HepG2 (cell line): ENCODE data around the gene COLQ. TPM values are rescaled to one million over a fixed set of nuclear protein-coding genes. Genes with fewer than 3 reads are reported as not detected.

Experiments
- ATAC-seq: fragments of 200-7000 bp; cut with Tn5 transposase; 3 replicates; pipeline ENCODE4 v1.9.1; 2020; ENCODE audit warnings: mild to moderate bottlenecking, moderate library complexity
- BruUV-seq: library from RNA; stranded (reverse); fragments of 400-500 nt; replicated peaks from 2 replicates; lab custom pipeline; 2021; lab: Mats Ljungman, UMichigan
- CTCF ChIA-PET: fragments of 300-600 bp; formaldehyde crosslinking; extraction: SDS; loops from one replicate; lab custom pipeline; 2021; ENCODE audit warnings: low total read pairs, inconsistent platforms, low intra/inter-chr PET ratio; lab: Yijun Ruan, JAX
- POLR2A ChIA-PET: fragments of 350-600 bp; sonication (Branson Sonifier 250); formaldehyde crosslinking; loops from one replicate; lab custom pipeline; 2020; ENCODE audit warnings: antibody characterized with exemption, inconsistent platforms; lab: Yijun Ruan, JAX
- DNase-seq: peaks from one replicate; pipeline ENCODE4 v3.0.0-alpha.2; 2015; ENCODE audit warnings: low spot score
- FAIRE-seq: peaks from 3 replicates; lab custom pipeline; 2011; peaks lifted over from hg19 to GRCh38; lab: Jason Lieb, UNC
- H2AFZ ChIP-seq: one replicate; pipeline ENCODE4 v1.6.1; 2011; ENCODE audit warnings: low read length, inconsistent platforms
- H3K27ac ChIP-seq: fragments of 300-600 bp; 3 replicates; pipeline ENCODE4 v1.8.0; 2011; ENCODE audit warnings: mixed run types, mild to moderate bottlenecking, mixed read lengths, low read length, inconsistent platforms; ENCODE audit not compliant: insufficient read depth; ENCODE audit errors: extremely low read length
- H3K27me3 ChIP-seq, 2 experiments: fragments of 200-600 bp in 1 of 2; 2 replicates in 1 of 2; 3 replicates in 1 of 2; pipeline versions ENCODE4 v1.6.0 to v1.8.0; 2011; ENCODE audit warnings: low read length in 2 of 2, mild to moderate bottlenecking in 2 of 2, moderate library complexity in 2 of 2, inconsistent platforms in 1 of 2; ENCODE audit not compliant: insufficient read depth in 2 of 2, control insufficient read depth in 1 of 2
- H3K36me3 ChIP-seq, 2 experiments: fragments of 200-600 bp in 1 of 2; replicated peaks in 1 of 2; 2 replicates in 1 of 2; 3 replicates in 1 of 2; pipeline versions ENCODE4 v1.5.1 to v1.8.0; 2011; ENCODE audit warnings: low read length in 2 of 2, inconsistent platforms in 1 of 2; ENCODE audit not compliant: insufficient read depth in 2 of 2, control insufficient read depth in 1 of 2
- H3K4me1 ChIP-seq: 2 replicates; pipeline ENCODE4 v1.5.1; 2012; ENCODE audit warnings: low read length, inconsistent platforms; ENCODE audit not compliant: insufficient read depth
- H3K4me2 ChIP-seq: 2 replicates; pipeline ENCODE4 v1.6.0; 2011; ENCODE audit warnings: low read depth, low read length, inconsistent platforms
- H3K4me3 ChIP-seq, 3 experiments: fragments of 200-600 bp in 1 of 3; sonication (generic), shearing (Covaris generic) in 1 of 3; replicated peaks in 1 of 3; 2 replicates each; pipeline ENCODE4 v1.5.1; 2011 to 2016; ENCODE audit warnings: low read length in 3 of 3, inconsistent platforms in 2 of 3, low read depth in 2 of 3, mild to moderate bottlenecking in 2 of 3, control low read depth in 1 of 3, mixed read lengths in 1 of 3; ENCODE audit not compliant: insufficient read depth in 1 of 3
- H3K79me2 ChIP-seq: one replicate; pipeline ENCODE4 v1.6.1; 2011; ENCODE audit warnings: low read length, inconsistent platforms; ENCODE audit not compliant: insufficient read depth
- H3K9ac ChIP-seq: 2 replicates; pipeline ENCODE4 v1.6.0; 2011; ENCODE audit warnings: mild to moderate bottlenecking, low read depth, low read length, inconsistent platforms; ENCODE audit not compliant: insufficient read depth
- H3K9me3 ChIP-seq: 2 replicates; pipeline ENCODE4 v1.5.1; 2012; ENCODE audit warnings: mild to moderate bottlenecking, low read length
- H4K20me1 ChIP-seq: 2 replicates; pipeline ENCODE4 v1.6.0; 2011; ENCODE audit warnings: inconsistent platforms, mild to moderate bottlenecking, low read length, moderate library complexity; ENCODE audit not compliant: insufficient read depth
- KLF9 ChIP-seq: IDR thresholded peaks from 2 replicates; pipeline ENCODE4 v1.6.1; 2016; ENCODE audit warnings: low read depth
- SAFB2 ChIP-seq: sonication (generic); formaldehyde crosslinking; IDR thresholded peaks from 2 replicates; pipeline ENCODE4 v1.5.1; 2020; ENCODE audit warnings: missing genetic modification reagents, low read depth, mild to moderate bottlenecking, borderline replicate concordance
- TFDP2 ChIP-seq: sonication (generic); formaldehyde crosslinking; IDR thresholded peaks from 2 replicates; pipeline ENCODE4 v1.4.0; 2020; ENCODE audit warnings: missing genetic modification reagents
- ZNF350 ChIP-seq: sonication (generic); formaldehyde crosslinking; IDR thresholded peaks from 2 replicates; pipeline ENCODE4 v1.4.0; 2020; ENCODE audit warnings: mild to moderate bottlenecking, low read depth, missing genetic modification reagents, borderline replicate concordance
- ZNF597 ChIP-seq: sonication (generic); formaldehyde crosslinking; IDR thresholded peaks from 2 replicates; pipeline ENCODE4 v1.5.0; 2020; ENCODE audit warnings: missing genetic modification reagents
- ZSCAN22 ChIP-seq: sonication (generic); formaldehyde crosslinking; IDR thresholded peaks from 2 replicates; pipeline ENCODE4 v1.4.0; 2020; ENCODE audit warnings: mild to moderate bottlenecking, missing genetic modification reagents
- WGBS: methylation state at CpG from one replicate; pipeline ENCODE4 v1.1.6; 2017; ENCODE audit warnings: low lambda C conversion rate; 5-methylcytosine and 5-hydroxymethylcytosine counted together
- in situ Hi-C: cut with HindIII; loops from 2 replicates; pipeline ENCODE4 v1.10.0; 2017; ENCODE audit warnings: low pct_unique_long_range_greater_than_20kb; ENCODE audit not compliant: extremely low pct_ligation_motif_present
- intact Hi-C: fragments of 100-400 bp; cut with micrococcal nuclease; formaldehyde crosslinking; loops from one replicate; pipeline ENCODE4 v1.10.0; 2022; ENCODE audit not compliant: unreplicated experiment
- polyA plus RNA-seq, 8 experiments: library from polyadenylated mRNA; depleted of rRNA in 3 of 8; stranded (reverse) in 7 of 8; unstranded in 1 of 8; fragments of >200 nt; fragmentation: Illumina TruSeq in 4 of 8; extraction: Trizol in 4 of 8; gene quantifications; 2 replicates each; pipeline versions ENCODE4 v1.2.1 to v1.2.3, GENCODE V29; 2011 to 2016; ENCODE audit warnings: low read depth in 4 of 8, missing spikeins in 1 of 8, mixed read lengths in 1 of 8; ENCODE audit not compliant: insufficient read depth in 1 of 8
- total RNA-seq, 5 experiments: library from RNA; depleted of rRNA; stranded (reverse); fragments of >200 nt; fragmentation: Illumina TruSeq; extraction: Trizol; gene quantifications; 2 replicates each; pipeline ENCODE4 v1.2.3, GENCODE V29; 2016; ENCODE audit warnings: low read depth in 1 of 5
- TF ChIP-seq, protein P1 (sequence below): sonication (generic); formaldehyde crosslinking; IDR thresholded peaks from 2 replicates; pipeline ENCODE4 v1.4.0; 2020; ENCODE audit warnings: missing genetic modification reagents

COLQ gene
- total and polyA plus RNA-seq, 2 of the 13 experiments (the other 11 are each of a cell fraction or from before 2014, with no cell fraction given): 0.31 to 0.46 TPM

GRCh38 chr3:15501126-15501525 is 20.4 kb downstream of the COLQ start:
- H3K27ac ChIP-seq: no peak overlapping the region
- TF ChIP-seq TFDP2: no peak
- TF ChIP-seq, all 625 proteins: peak for 0
- peaks cover 4 to 6% of the 10 kb centered on the region in 2 experiments; a peak in 3 of 5 replicates for H3K27me3 ChIP-seq
- WGBS: 18% methylated on average over 4 of the region's 4 CpGs
- no TSS peak for BruUV-seq
- POLR2A ChIA-PET: no interaction called here
- FAIRE-seq (no peak), ATAC-seq (no peak), DNase-seq (no peak)
- intact Hi-C loops: no loop called here
- in situ Hi-C loops: no loop called here
- H3K9me3 ChIP-seq: no peaks in the 10 kb centered on the region
- H3K79me2 ChIP-seq: no peaks in the 10 kb centered on the region
- H2AFZ ChIP-seq: no peak overlapping the region
- H4K20me1 ChIP-seq: no peaks in the 10 kb centered on the region
- H3K4me1 ChIP-seq: peaks cover 5% of the 10 kb centered on the region
- no peak overlapping the region for H3K9ac ChIP-seq
- H3K4me3 ChIP-seq: no peak overlapping the region
- CTCF ChIA-PET: no interaction called here
- H3K4me2 ChIP-seq: no peak overlapping the region
- no peaks in the 10 kb centered on the region for H3K36me3 ChIP-seq

- Histone ChIP-seq H3K27me3 (peaks cover 4 to 7% of the 10 kb centered on the region in 2 experiments; a peak in 3 of 5 replicates), H3K4me2 (no peak overlapping the region), H3K4me1 (peaks cover 12% of the 10 kb centered on the region), H3K79me2 (no peaks in the 10 kb centered on the region), H4K20me1 (no peaks in the 10 kb centered on the region), H3K9me3 (no peaks in the 10 kb centered on the region), H3K4me3 (no peak overlapping the region), H3K9ac (no peak overlapping the region), H3K36me3 (no peaks in the 10 kb centered on the region), H2AFZ (no peak overlapping the region), H3K27ac (no peak overlapping the region)
- WGBS: 49% methylated on average over 3 of the region's 3 CpGs
- intact Hi-C loops (no loop called here), in situ Hi-C loops (no loop called here)
- ATAC-seq (no peak), DNase-seq (no peak), FAIRE-seq (no peak)
- BruUV-seq: no TSS peak
- CTCF ChIA-PET: no interaction called here
- POLR2A ChIA-PET: no interaction called here
- TF ChIP-seq SAFB2 (no peak), KLF9 (no peak), ZSCAN22 (no peak), ZNF597 (CRISPR knock-in tag) (no peak), ZNF350 (CRISPR knock-in tag) (no peak)
- TF ChIP-seq, protein P1, sequence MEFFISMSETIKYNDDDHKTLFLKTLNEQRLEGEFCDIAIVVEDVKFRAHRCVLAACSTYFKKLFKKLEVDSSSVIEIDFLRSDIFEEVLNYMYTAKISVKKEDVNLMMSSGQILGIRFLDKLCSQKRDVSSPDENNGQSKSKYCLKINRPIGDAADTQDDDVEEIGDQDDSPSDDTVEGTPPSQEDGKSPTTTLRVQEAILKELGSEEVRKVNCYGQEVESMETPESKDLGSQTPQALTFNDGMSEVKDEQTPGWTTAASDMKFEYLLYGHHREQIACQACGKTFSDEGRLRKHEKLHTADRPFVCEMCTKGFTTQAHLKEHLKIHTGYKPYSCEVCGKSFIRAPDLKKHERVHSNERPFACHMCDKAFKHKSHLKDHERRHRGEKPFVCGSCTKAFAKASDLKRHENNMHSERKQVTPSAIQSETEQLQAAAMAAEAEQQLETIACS (CRISPR knock-in tag): no peak
Observed at GRCh38 chr3:15500107-15500724, 21.3 kb downstream of the COLQ start.
